HL-60 (cell line): ENCODE data around the gene MAP3K4.

ENCODE experiments used
- DNase-seq, 2 experiments: peaks; one replicate each; pipeline ENCODE4 v3.0.0-alpha.2; 2010 to 2020; ENCODE audit warnings: low read depth in 1 of 2, low spot score in 1 of 2
- H3K27ac ChIP-seq: fragments of 250-450 bp; sonication (Bioruptor Pico); replicated peaks from 2 replicates; pipeline ENCODE4 v1.5.1; 2020; ENCODE audit warnings: mild to moderate bottlenecking, moderate library complexity
- H3K27me3 ChIP-seq: fragments of 250-450 bp; sonication (Bioruptor Pico); 2 replicates; pipeline ENCODE4 v1.5.1; 2021; ENCODE audit warnings: mild to moderate bottlenecking, moderate library complexity; ENCODE audit not compliant: insufficient read depth, poor library complexity, severe bottlenecking
- H3K4me3 ChIP-seq: replicated peaks from 2 replicates; pipeline ENCODE4 v1.5.1; 2011; ENCODE audit warnings: mild to moderate bottlenecking, control low read depth, low read length; ENCODE audit not compliant: insufficient read depth
- CTCF ChIP-seq: IDR thresholded peaks from one replicate; pipeline ENCODE4 v1.5.1; 2011; ENCODE audit warnings: low read length, control low read depth, inconsistent platforms; ENCODE audit not compliant: insufficient read depth
- GABPA ChIP-seq: IDR thresholded peaks from 2 replicates; pipeline ENCODE4 v1.6.1; 2012; ENCODE audit warnings: low read depth
- POLR2AphosphoS5 ChIP-seq: IDR thresholded peaks from 2 replicates; pipeline ENCODE4 v1.6.1; 2012; ENCODE audit warnings: low read depth
- REST ChIP-seq: IDR thresholded peaks from 2 replicates; pipeline ENCODE4 v1.6.1; 2012; ENCODE audit warnings: low read depth; ENCODE audit not compliant: insufficient replicate concordance
- SPI1 ChIP-seq: IDR thresholded peaks from 2 replicates; pipeline ENCODE4 v1.6.1; 2012; ENCODE audit warnings: low read depth, mild to moderate bottlenecking, borderline replicate concordance

MAP3K4 gene

GRCh38 chr6:161076181-161076677 lies 84.7 kb downstream of the MAP3K4 start:
- no peaks in the 10 kb centered on the region for H3K27me3 ChIP-seq
- no peak overlapping the region for H3K4me3 ChIP-seq
- DNase-seq, result no peak
- no peak for TF ChIP-seq SPI1
- no peak for TF ChIP-seq REST
- no peak for TF ChIP-seq POLR2AphosphoS5
- TF ChIP-seq CTCF, result no peak
- TF ChIP-seq GABPA, result no peak
- no peak overlapping the region for H3K27ac ChIP-seq

GRCh38 chr6:161079566-161080262 lies 88.1 kb downstream of the MAP3K4 start:
- H3K27me3 ChIP-seq, result no peaks in the 10 kb centered on the region
- no peak overlapping the region for H3K27ac ChIP-seq
- H3K4me3 ChIP-seq, result no peak overlapping the region
- no peak for DNase-seq
- no peak for TF ChIP-seq SPI1
- TF ChIP-seq REST, result no peak
- no peak for TF ChIP-seq POLR2AphosphoS5
- TF ChIP-seq CTCF, result no peak
- no peak for TF ChIP-seq GABPA

GRCh38 chr6:161080263-161080970 lies 88.8 kb downstream of the MAP3K4 start:
- no peak overlapping the region for H3K4me3 ChIP-seq
- DNase-seq, result no peak
- H3K27me3 ChIP-seq, result no peaks in the 10 kb centered on the region
- no peak overlapping the region for H3K27ac ChIP-seq
- no peak for TF ChIP-seq SPI1
- no peak for TF ChIP-seq POLR2AphosphoS5

GRCh38 chr6:161082215-161082614 lies 90.6 kb downstream of the MAP3K4 start:
- Histone ChIP-seq H3K27ac (no peak overlapping the region), H3K4me3 (no peak overlapping the region), H3K27me3 (no peaks in the 10 kb centered on the region)
- DNase-seq, result no peak
- no peak for TF ChIP-seq POLR2AphosphoS5
- TF ChIP-seq CTCF, result no peak
- no peak for TF ChIP-seq SPI1
- TF ChIP-seq REST, result no peak
- no peak for TF ChIP-seq GABPA
